Measurements from ENCODE around the gene RARB. TPM values are rescaled to one million over a fixed set of nuclear protein-coding genes. Genes with fewer than 3 reads are reported as not detected.

The RARB gene
- total RNA-seq, 2 donors from 2014 or later = not detected

GRCh38 chr3:25515171-25515570 is 87.1 kb downstream of the RARB start:
- H3K36me3 Mint-ChIP-seq (ENCODE audit: insufficient read depth in 2 of 2) = no peaks in the 10 kb centered on the region
- no peak overlapping the region for H3K4me3 Mint-ChIP-seq
- no peak for ATAC-seq (replicated peaks in 1 of 2)
- no peak overlapping the region for H3K27ac Mint-ChIP-seq
- peaks cover 6% of the 10 kb centered on the region for H3K27me3 Mint-ChIP-seq (ENCODE audit: low read depth)
- H3K9me3 Mint-ChIP-seq = no peaks in the 10 kb centered on the region
- H3K4me1 Mint-ChIP-seq (ENCODE audit: low read depth) = no peaks in the 10 kb centered on the region
- DNase-seq = no peak

- no peaks in the 10 kb centered on the region for H3K9me3 Mint-ChIP-seq
- no peak for ATAC-seq (replicated peaks in 1 of 2)
- DNase-seq = no peak
- H3K27me3 Mint-ChIP-seq (ENCODE audit: low read depth) = peaks cover 21% of the 10 kb centered on the region
- no peak overlapping the region for H3K27ac Mint-ChIP-seq
- no peaks in the 10 kb centered on the region for H3K36me3 Mint-ChIP-seq (ENCODE audit: insufficient read depth in 2 of 2)
- no peak overlapping the region for H3K4me3 Mint-ChIP-seq
- no peaks in the 10 kb centered on the region for H3K4me1 Mint-ChIP-seq (ENCODE audit: low read depth)
Observed at GRCh38 chr3:25520926-25521559, 93.0 kb downstream of the RARB start.

GRCh38 chr3:25527336-25527735 is 99.3 kb downstream of the RARB start:
- H3K9me3 Mint-ChIP-seq = peaks cover 2 to 5% of the 10 kb centered on the region in 2 donors
- H3K27me3 Mint-ChIP-seq (ENCODE audit: low read depth) = peaks cover 9% of the 10 kb centered on the region
- ATAC-seq (replicated peaks in 1 of 2) (no peak), DNase-seq (no peak)
- H3K27ac Mint-ChIP-seq = no peak overlapping the region
- peaks cover 2 to 4% of the 10 kb centered on the region in 2 donors for H3K36me3 Mint-ChIP-seq (ENCODE audit: insufficient read depth in 2 of 2)
- no peak overlapping the region for H3K4me3 Mint-ChIP-seq
- no peaks in the 10 kb centered on the region for H3K4me1 Mint-ChIP-seq (ENCODE audit: low read depth)

GRCh38 chr3:25527801-25528200 is 99.7 kb downstream of the RARB start:
- no peak overlapping the region for H3K4me3 Mint-ChIP-seq
- peaks cover 2 to 4% of the 10 kb centered on the region in 2 donors for H3K36me3 Mint-ChIP-seq (ENCODE audit: insufficient read depth in 2 of 2)
- peaks cover 2 to 5% of the 10 kb centered on the region in 2 donors for H3K9me3 Mint-ChIP-seq
- peaks cover 9% of the 10 kb centered on the region for H3K27me3 Mint-ChIP-seq (ENCODE audit: low read depth)
- no peak overlapping the region for H3K27ac Mint-ChIP-seq
- DNase-seq = no peak
- ATAC-seq (replicated peaks in 1 of 2) = no peak
- H3K4me1 Mint-ChIP-seq (ENCODE audit: low read depth) = no peaks in the 10 kb centered on the region

- no peak for DNase-seq
- no peak for ATAC-seq (replicated peaks in 1 of 2)
- Mint-ChIP-seq H3K9me3 (peaks cover 2 to 5% of the 10 kb centered on the region in 2 donors), H3K27ac (no peak overlapping the region), H3K27me3 (ENCODE audit: low read depth) (no peaks in the 10 kb centered on the region), H3K4me1 (ENCODE audit: low read depth) (no peaks in the 10 kb centered on the region), H3K36me3 (ENCODE audit: insufficient read depth in 2 of 2) (peaks cover 2 to 4% of the 10 kb centered on the region in 2 donors), H3K4me3 (no peak overlapping the region)
Observed at GRCh38 chr3:25531971-25532370, 103.9 kb downstream of the RARB start.

GRCh38 chr3:25532431-25533162 is 104.5 kb downstream of the RARB start:
- H3K4me1 Mint-ChIP-seq (ENCODE audit: low read depth) = no peaks in the 10 kb centered on the region
- DNase-seq (peak; percentile 21 to 23), ATAC-seq (replicated peaks in 1 of 2) (no peak)
- no peaks in the 10 kb centered on the region for H3K27me3 Mint-ChIP-seq (ENCODE audit: low read depth)
- peaks cover 2 to 5% of the 10 kb centered on the region in 2 donors for H3K9me3 Mint-ChIP-seq
- H3K27ac Mint-ChIP-seq = no peak overlapping the region
- peaks cover 2 to 4% of the 10 kb centered on the region in 2 donors for H3K36me3 Mint-ChIP-seq (ENCODE audit: insufficient read depth in 2 of 2)
- H3K4me3 Mint-ChIP-seq = no peak overlapping the region

- H3K27ac Mint-ChIP-seq = no peak overlapping the region
- peaks cover 2 to 4% of the 10 kb centered on the region in 2 donors for H3K36me3 Mint-ChIP-seq (ENCODE audit: insufficient read depth in 2 of 2)
- H3K9me3 Mint-ChIP-seq = peaks cover 2 to 5% of the 10 kb centered on the region in 2 donors
- H3K27me3 Mint-ChIP-seq (ENCODE audit: low read depth) = no peaks in the 10 kb centered on the region
- no peak for ATAC-seq (replicated peaks in 1 of 2)
- no peak for DNase-seq
- no peaks in the 10 kb centered on the region for H3K4me1 Mint-ChIP-seq (ENCODE audit: low read depth)
- no peak overlapping the region for H3K4me3 Mint-ChIP-seq
Observed at GRCh38 chr3:25533399-25533798, 105.3 kb downstream of the RARB start.

GRCh38 chr3:25534007-25534406 is 105.9 kb downstream of the RARB start:
- H3K27me3 Mint-ChIP-seq (ENCODE audit: low read depth) = no peaks in the 10 kb centered on the region
- H3K27ac Mint-ChIP-seq = no peak overlapping the region
- no peak overlapping the region for H3K4me3 Mint-ChIP-seq
- no peaks in the 10 kb centered on the region for H3K4me1 Mint-ChIP-seq (ENCODE audit: low read depth)
- ATAC-seq (replicated peaks in 1 of 2) (no peak), DNase-seq (no peak)
- peaks cover 2 to 4% of the 10 kb centered on the region in 2 donors for H3K36me3 Mint-ChIP-seq (ENCODE audit: insufficient read depth in 2 of 2)
- H3K9me3 Mint-ChIP-seq = peaks cover 2 to 5% of the 10 kb centered on the region in 2 donors

- ATAC-seq (replicated peaks in 1 of 2) (no peak), DNase-seq (no peak)
- H3K27me3 Mint-ChIP-seq (ENCODE audit: low read depth) = peaks cover 8% of the 10 kb centered on the region
- H3K4me1 Mint-ChIP-seq (ENCODE audit: low read depth) = no peaks in the 10 kb centered on the region
- H3K4me3 Mint-ChIP-seq = no peak overlapping the region
- H3K27ac Mint-ChIP-seq = no peak overlapping the region
- no peaks in the 10 kb centered on the region for H3K9me3 Mint-ChIP-seq
- H3K36me3 Mint-ChIP-seq (ENCODE audit: insufficient read depth in 2 of 2) = peaks cover 0 to 4% of the 10 kb centered on the region in 2 donors
Observed at GRCh38 chr3:25536521-25537391, 108.7 kb downstream of the RARB start.

- H3K4me1 Mint-ChIP-seq (ENCODE audit: low read depth) = no peaks in the 10 kb centered on the region
- H3K9me3 Mint-ChIP-seq = no peaks in the 10 kb centered on the region
- ATAC-seq (replicated peaks in 1 of 2) = no peak
Observed at GRCh38 chr3:25537516-25537915, 109.5 kb downstream of the RARB start.

GRCh38 chr3:25540273-25540672 is 112.2 kb downstream of the RARB start:
- ATAC-seq (replicated peaks in 1 of 2) (no peak), DNase-seq (no peak)
- Mint-ChIP-seq H3K4me3 (no peak overlapping the region), H3K36me3 (ENCODE audit: insufficient read depth in 2 of 2) (no peaks in the 10 kb centered on the region), H3K27me3 (ENCODE audit: low read depth) (peaks cover 8% of the 10 kb centered on the region), H3K4me1 (ENCODE audit: low read depth) (no peaks in the 10 kb centered on the region), H3K9me3 (no peaks in the 10 kb centered on the region), H3K27ac (no peak overlapping the region)

More at GRCh38 chr3:25537516-25537915, 109.5 kb downstream of the RARB start:
- Mint-ChIP-seq H3K27ac (no peak overlapping the region), H3K27me3 (ENCODE audit: low read depth) (peaks cover 8% of the 10 kb centered on the region), H3K36me3 (ENCODE audit: insufficient read depth in 2 of 2) (no peaks in the 10 kb centered on the region), H3K4me3 (no peak overlapping the region)
- DNase-seq = no peak

- no peak for ATAC-seq (replicated peaks in 1 of 2)
- no peaks in the 10 kb centered on the region for H3K4me1 Mint-ChIP-seq (ENCODE audit: low read depth)
- no peak for DNase-seq
- no peaks in the 10 kb centered on the region for H3K36me3 Mint-ChIP-seq (ENCODE audit: insufficient read depth in 2 of 2)
- no peaks in the 10 kb centered on the region for H3K9me3 Mint-ChIP-seq
- H3K4me3 Mint-ChIP-seq = no peak overlapping the region
- peaks cover 19% of the 10 kb centered on the region for H3K27me3 Mint-ChIP-seq (ENCODE audit: low read depth)
- no peak overlapping the region for H3K27ac Mint-ChIP-seq
Observed at GRCh38 chr3:25542492-25543039, 114.5 kb downstream of the RARB start.

- H3K4me1 Mint-ChIP-seq (ENCODE audit: low read depth) = no peaks in the 10 kb centered on the region
- H3K27ac Mint-ChIP-seq = no peak overlapping the region
- peaks cover 10% of the 10 kb centered on the region for H3K27me3 Mint-ChIP-seq (ENCODE audit: low read depth)
- DNase-seq (no peak), ATAC-seq (replicated peaks in 1 of 2) (no peak)
- H3K36me3 Mint-ChIP-seq (ENCODE audit: insufficient read depth in 2 of 2) = peaks cover 0 to 2% of the 10 kb centered on the region in 2 donors
- no peak overlapping the region for H3K4me3 Mint-ChIP-seq
- no peaks in the 10 kb centered on the region for H3K9me3 Mint-ChIP-seq
Observed at GRCh38 chr3:25547103-25547502, 119.0 kb downstream of the RARB start.
